Muscle of back (tissue), 11 donors: ENCODE results near the gene MSI2. TPM values are rescaled to one million over a fixed set of nuclear protein-coding genes. Genes with fewer than 3 reads are reported as not detected.

Experiments
- DNase-seq, 3 donors: peaks; one replicate each; pipeline versions ENCODE4 v3.0.0 to v3.0.0-alpha.2; 2013
- polyA plus RNA-seq, 10 donors: library from polyadenylated mRNA; unstranded; fragments of 120-200 nt; gene quantifications; one replicate each; pipeline ENCODE4 v1.2.1, GENCODE V29; 2013; ENCODE audit not compliant: insufficient read length in 10 of 10

Gene MSI2
- polyA plus RNA-seq, 10 donors, result 22.9 to 37.2 (median 27.4) TPM

DNA sequence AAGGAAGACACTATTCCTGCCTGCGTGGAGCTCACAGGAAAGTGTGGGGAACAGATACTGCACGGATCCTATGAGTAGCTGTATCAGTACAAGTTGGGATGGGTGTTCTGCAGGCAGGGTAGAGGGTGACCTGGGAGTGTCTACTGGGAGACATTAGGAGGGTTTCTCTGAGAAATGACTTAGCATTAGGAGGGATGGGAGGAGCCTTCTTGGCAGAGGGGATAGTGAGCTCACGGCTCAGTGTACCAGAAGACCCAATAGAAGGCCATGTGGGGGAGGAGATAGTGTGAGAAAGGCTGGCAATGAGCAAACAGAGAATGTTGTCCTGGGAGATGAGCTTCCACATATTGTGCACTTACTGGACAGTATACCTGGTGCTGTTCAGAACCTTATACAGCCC lies 109.1 kb downstream of the MSI2 start:
- DNase-seq, result no peak

- DNase-seq, result no peak
These were observed 109.8 kb downstream of the MSI2 start for GRCh38 chr17:57366177-57366557.

GRCh38 chr17:57366558-57367351 lies 110.4 kb downstream of the MSI2 start:
- DNase-seq, result peak in 1 of 3 donors; percentile 9

DNA sequence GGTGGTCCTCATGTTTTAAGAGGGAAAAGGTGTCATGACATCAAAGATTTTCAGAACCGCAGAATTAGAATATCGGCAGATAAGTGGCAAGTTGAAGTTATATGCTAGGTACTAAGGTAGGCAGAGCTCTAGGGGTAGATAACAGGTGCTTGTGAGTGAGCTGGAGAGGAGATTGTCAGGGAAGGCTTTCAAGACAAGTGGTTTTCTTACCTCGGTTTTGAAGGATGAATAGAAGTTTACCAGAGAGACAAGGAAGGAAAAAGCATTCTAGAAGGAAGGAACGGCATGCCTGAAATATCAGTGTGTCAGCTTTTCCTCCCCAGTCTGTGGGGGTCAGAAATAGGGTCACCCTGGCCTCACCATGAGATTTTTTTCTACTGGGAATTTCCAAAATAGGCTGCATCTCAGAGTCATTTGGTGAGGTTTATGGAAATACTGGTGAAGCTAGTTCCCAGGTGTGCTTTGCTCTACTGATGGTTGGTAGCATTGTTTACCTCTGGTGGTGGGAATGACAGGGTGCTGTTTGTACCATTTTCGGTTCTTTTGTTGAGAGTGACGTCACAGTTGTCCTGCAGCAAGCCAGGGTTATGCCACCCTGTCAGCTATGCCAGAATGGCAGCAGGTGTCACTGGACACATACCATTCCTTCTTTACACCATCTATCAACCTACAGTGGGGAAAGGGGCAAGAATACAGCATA lies 112.5 kb downstream of the MSI2 start:
- no peak for DNase-seq

DNA sequence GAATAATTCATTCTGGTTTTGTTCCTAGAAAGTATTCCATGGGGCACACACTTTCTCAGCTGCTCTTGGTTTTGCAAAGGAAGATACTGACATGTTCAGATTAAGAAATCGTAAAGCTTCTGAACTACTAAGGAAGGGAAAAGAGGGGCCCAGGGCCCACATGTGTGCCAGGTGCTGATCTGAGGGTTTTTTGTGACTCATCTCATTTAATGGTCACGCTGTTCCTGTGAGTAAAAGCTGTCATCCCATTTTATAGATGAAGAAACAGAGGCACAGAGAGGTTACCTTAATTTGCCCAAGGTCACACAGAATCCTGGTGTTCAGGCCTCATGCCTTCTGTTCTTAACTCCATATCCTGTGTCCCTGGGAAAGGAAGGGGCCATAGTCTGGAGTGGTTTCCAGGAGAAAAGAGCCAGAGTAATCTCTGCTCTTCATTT lies 113.2 kb downstream of the MSI2 start:
- DNase-seq, result no peak

DNA sequence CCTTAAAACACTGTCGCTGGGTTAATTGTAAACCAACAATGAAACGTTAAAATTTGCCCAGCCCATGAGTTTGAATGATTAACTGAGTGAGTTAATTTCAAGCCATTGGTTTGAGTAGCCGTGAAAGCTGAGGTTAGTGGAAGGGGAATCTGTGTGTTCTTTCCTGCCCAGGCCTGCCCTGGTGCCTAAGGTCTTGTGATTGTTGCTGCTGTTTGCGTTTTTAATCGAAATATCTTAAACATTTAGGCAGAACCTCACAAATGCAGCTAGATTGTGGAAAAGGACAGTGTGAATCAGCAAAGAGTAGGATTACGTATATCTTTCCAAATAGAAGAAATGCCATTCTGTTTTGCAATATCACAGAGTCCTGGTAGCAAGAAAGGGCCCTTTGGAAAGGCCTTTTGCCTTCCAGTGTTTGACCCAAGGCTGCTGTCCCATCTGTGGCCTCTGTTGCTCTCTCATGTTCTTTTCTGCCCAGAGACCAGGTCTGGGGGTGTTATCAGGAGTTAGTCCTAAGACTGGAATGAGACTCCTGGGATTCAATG lies 113.8 kb downstream of the MSI2 start:
- DNase-seq, result no peak

- no peak for DNase-seq
These were observed 114.3 kb downstream of the MSI2 start for GRCh38 chr17:57370619-57371018.

- DNase-seq, result no peak
These were observed 115.8 kb downstream of the MSI2 start for GRCh38 chr17:57372156-57372555.

DNA sequence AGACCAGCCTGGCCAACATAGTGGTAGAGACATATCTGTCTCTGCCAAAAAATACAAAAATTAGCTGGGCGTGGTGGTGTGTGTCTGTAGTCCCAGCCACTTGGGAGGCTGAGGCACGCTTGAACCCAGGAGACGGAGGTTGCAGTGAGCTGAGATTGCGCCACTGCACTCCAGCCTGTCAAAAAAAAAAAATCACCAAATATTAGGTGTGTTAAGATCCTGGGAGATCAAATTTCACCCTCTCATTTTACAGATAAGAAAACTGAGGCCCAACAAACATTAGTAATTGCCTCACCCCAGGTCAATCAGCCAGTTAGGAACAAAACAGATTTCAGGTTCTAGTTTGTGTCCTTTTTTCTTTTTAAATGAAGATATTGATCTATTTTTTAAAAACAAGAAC lies 116.7 kb downstream of the MSI2 start:
- no peak for DNase-seq

DNA sequence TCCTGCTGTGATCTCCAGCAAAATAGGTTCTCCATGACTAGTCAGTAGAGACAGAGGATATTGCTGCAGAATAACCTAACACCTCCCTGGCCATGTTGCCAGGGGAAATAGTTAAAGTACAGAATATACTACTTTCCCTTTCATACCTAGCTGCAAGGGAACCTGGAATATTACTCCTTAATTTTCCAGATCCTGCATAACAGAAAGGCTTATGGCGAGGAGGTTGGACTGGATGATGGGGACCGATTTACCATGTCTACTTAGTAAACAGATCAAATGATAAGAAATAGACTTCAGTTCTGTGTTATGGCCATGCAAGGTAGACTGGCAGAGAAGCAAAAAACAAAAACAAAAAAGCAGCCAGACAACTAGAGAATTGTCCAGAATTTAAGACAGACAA lies 117.4 kb downstream of the MSI2 start:
- no peak for DNase-seq

DNA sequence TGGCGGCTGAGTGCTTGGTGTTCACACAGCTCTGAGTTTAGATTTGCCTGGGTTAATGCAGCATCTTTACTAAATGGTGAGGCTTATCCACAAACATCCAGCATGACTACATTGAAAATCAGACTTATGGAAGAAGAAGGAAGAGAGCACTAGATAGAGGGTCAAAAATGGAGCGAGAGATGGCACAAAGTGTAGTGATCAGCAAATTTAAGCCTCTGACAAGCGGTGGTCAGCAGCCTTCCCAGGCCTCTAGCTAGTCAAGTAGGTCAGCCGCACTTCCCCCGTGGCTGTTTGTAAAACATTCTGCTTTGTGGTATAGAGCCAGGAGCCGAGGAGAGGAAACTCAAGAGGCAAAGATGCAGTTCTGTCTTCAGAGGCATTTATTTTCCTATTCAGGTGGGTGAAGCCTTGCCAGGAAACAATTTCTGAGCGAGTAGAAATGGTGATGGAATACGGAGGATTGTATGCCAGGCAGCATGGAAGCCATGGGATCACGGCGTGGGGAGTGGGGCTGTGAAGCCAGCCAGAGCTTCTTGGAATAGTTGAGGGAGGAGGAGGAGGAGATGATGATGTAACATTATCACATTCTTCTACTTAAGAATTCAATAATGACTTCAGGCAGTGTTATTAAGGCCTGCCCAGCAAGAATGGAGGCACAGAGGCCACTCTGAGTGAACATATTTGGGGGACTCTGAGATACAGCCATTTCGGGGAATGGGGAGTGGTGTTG lies 118.9 kb downstream of the MSI2 start:
- DNase-seq, result no peak

- DNase-seq, result no peak
These were observed 119.5 kb downstream of the MSI2 start for GRCh38 chr17:57375770-57376225.

DNA sequence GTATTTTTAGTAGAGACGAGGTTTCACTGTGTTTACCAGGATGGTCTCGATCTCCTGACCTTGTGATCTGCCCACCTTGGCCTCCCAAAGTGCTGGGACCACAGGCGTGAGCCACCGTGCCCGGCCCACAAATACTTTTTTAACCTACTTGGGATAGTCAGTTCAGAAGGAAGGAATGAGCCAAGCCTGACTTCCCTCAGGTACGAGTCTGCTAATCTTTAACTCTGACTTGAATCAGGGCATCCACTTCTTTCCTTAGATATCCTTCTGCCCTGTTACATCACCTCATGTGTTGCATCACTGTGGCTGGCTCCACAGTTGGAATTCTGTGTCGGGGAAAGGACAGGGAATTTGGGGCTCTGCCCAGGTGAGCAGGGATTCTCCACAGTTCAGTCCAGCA lies 120.8 kb downstream of the MSI2 start:
- no peak for DNase-seq

GRCh38 chr17:57379237-57379894 lies 123.0 kb downstream of the MSI2 start:
- no peak for DNase-seq

DNA sequence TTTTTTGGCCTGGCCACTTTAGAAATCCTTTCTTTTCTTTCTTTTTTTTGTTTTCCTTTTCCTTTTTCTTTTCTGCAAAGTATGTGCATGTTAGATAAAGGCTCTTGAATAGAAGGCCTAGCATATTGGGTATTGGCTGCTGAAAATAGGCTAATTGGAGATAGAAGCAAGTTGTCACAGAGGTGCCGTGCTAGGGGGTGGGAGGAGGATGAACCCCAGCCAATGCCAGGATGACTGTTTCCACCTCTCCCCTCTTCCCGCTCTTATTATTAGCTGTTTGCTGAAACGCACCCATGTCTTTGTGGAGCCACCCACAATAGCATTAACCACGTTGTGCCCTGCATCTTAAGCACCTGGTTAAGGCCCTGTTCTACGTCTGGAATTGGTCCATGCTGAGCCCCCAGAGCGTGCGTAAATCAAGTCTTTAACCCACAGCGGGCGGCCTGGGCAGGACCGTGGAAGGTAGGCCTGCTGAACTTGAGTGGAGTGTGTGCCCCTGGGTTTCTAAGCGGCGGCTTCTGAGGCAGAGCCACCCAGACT lies 123.6 kb downstream of the MSI2 start:
- DNase-seq, result no peak

GRCh38 chr17:57381498-57381897 lies 125.2 kb downstream of the MSI2 start:
- no peak for DNase-seq

- no peak for DNase-seq
These were observed 127.9 kb downstream of the MSI2 start for GRCh38 chr17:57384219-57384618.

DNA sequence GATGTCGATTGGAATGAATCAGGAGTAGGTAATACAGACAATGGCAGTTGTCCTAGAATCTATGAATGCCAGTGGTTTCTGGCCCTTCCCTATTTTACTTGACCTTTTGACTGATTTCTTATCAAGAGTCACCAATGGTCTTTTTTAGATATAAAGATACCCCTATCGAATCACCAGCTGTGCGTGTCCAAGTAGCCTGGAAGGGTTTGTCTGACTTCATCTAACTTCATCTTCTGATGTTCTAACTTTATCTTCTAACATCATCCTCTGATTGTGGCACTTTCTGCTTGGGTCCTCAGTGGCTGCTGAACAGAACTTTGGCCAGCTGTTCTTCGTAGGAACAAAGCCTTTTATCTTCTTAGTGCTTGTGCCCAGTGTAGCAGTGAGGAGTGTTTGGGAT lies 129.7 kb downstream of the MSI2 start:
- no peak for DNase-seq

DNA sequence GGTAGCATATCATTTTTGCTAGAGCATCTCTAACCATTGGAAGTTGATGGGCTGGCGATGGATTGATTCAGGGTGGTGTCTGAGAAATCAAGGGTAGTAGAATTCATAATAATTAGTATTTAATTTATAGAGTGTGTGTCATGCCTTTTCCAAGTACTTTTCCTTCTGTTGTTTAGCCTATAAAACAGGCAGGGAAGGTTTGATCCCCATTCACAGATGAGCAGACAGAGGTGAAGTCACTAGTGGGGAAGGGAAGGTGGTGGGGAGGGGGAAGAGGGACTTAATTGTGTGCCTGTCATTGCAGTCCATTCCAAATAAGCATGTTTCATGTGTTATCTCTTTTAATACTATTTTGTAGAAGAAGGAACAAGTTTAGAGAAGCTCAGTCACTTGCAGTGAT lies 131.3 kb downstream of the MSI2 start:
- DNase-seq, result no peak

DNA sequence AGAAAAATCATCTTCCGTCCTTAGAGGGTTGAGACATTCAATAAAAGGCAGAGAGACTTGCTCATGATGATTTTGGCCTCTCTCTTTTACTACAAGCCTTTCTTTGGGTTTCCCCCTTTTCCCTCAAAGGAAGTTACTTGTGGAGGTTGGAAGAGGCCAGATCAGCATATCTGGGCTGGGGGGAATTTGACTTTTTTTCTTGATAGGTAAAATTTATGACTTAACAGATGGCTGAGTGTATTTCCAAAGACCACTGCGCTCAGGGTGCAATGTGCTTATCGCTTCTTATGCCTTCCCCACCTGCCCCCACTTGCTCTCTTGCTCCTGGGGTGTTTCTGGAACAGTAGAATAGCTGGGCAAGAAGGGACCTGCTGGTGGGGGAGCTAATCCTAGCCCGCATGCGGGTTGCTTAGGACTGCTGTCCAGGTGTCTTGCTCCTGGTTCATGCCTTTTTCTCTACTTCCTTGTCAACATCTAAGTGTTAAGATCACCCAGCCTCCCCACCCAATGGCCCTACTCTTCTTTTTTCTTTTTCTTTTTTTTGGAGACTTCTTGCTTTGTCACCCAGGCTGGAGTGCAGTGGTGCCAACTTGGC lies 131.9 kb downstream of the MSI2 start:
- no peak for DNase-seq

GRCh38 chr17:57389473-57389872 lies 133.2 kb downstream of the MSI2 start:
- DNase-seq, result no peak
